ENCODE results near the gene RIF1.

Gene RIF1

DNA sequence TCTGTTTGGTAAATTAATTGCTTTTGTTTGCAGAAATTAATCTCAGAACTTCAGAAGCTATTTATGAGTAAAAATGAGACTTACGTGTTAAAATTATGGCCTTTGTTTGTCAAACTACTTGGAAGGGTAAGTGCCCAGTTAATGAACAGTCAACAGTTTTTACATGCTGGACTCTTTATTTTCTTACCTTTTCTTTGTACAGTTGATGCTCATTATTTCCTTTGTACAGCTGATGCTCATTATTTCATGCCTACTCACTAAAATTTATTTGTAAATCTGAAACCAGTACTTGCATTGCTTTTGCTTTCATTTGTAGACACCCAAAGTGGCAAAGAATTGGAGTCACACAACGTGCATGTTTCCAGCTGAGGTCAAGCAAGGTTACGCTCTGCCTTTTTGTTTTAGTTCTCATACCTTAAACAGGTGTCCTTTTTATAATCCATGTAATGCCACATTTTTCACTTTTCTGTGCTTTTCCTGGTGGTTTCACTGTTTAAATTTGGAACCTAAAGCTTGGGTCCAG, 13.3 kb downstream of the RIF1 start:
- no peak for DNase-seq (ENCODE audit: low read depth)

GRCh38 chr2:151423760-151424159, 14.1 kb downstream of the RIF1 start:
- DNase-seq (ENCODE audit: low read depth), result no peak

DNA sequence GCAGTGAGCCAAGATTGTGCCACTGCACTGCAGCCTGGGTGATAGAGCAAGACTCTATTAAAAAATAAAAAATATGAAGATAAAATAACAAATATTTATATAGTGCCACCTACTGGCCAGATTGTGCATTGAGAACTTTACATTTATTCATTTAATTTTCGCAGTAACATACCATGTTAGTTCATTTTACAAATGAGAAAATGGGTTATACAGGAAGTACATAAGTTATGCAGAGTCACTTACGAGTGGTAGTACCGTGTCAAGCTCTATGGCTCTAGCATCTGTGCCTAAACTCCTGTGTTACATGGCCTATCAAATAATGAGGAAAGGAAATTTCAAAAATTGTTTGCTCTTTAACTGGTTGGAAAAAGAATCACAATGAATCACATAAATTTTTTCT, 27.9 kb downstream of the RIF1 start:
- no peak for DNase-seq (ENCODE audit: low read depth)

DNA sequence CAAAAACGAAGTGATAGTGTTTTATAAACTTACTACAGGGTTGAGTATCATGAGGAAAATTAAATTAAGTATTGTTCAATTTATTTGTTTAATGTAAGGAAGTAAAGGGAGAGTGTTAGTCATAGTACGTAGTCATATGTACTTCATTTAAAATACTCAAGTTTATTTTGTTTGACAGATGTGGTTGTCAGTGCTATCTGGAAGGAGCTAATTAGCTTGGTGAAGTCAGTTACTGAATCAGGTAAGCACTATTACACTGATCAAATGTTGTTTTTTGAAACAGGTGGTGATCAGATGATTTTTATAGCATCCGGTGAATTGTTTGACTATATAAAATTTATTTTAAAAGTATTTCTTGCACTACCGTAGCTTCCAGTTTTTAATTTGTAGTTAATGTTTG, 28.8 kb downstream of the RIF1 start:
- no peak for DNase-seq (ENCODE audit: low read depth)

GRCh38 chr2:151439127-151439526, 29.4 kb downstream of the RIF1 start:
- no peak for DNase-seq (ENCODE audit: low read depth)

- no peak for DNase-seq (ENCODE audit: low read depth)
These were observed 49.7 kb downstream of the RIF1 start for GRCh38 chr2:151459358-151459757.

DNA sequence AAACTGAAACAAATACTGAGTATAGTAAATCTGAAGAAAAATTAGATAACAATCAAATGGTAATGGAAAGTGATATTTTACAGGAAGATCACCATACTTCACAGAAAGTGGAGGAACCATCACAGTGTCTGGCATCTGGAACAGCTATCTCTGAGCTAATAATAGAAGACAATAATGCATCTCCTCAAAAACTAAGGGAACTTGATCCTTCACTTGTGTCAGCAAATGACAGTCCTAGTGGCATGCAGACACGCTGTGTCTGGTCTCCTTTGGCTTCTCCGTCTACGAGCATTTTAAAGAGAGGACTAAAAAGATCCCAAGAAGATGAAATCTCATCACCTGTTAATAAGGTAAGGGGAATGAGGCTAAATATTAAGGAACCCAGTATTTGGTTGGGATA, 56.1 kb downstream of the RIF1 start:
- DNase-seq (ENCODE audit: low read depth), result no peak

DNA sequence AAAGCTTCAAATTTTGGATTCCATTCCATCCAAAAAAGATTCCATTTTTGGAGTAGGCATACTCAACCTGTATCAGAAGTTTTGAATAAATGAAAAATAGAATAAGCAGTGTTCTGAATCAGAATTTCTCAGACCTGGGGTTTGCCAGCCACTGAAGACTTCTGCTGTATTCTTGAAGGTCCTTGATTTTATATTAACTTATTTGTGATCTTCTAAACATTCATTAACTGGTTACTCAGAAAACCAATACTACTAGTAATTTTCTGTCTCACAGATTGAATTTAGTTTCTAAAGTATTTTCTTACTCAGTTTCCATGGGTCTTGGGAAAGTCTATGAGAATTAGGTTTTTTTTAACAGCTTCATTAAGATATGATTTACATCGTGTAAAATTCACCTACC, 60.9 kb downstream of the RIF1 start:
- DNase-seq (ENCODE audit: low read depth), result no peak

GRCh38 chr2:151472966-151473365, 63.3 kb downstream of the RIF1 start:
- DNase-seq (ENCODE audit: low read depth), result no peak

- DNase-seq (ENCODE audit: low read depth), result no peak
These were observed 65.4 kb downstream of the RIF1 start for GRCh38 chr2:151475071-151475470.

DNA sequence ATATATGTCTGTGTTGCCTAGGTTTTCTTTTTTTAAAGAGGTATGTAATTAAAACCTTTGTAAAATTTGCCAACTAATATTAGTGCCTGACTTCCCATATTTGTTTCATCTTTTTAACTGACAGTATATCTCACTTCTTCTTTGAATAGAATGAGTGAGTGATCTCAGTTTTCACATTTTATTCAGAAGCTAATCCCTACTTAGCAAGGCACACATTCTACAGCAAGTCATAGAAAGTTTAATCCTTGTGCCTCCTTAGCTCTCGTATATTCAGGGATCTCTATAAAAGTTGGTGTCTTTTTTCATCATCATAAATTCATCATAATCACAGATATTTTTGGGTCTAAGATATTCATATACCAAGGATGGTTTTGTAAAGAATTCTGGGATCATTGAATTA, 66.6 kb downstream of the RIF1 start:
- no peak for DNase-seq (ENCODE audit: low read depth)

GRCh38 chr2:151478011-151478410, 68.3 kb downstream of the RIF1 start:
- no peak for DNase-seq (ENCODE audit: low read depth)

DNA sequence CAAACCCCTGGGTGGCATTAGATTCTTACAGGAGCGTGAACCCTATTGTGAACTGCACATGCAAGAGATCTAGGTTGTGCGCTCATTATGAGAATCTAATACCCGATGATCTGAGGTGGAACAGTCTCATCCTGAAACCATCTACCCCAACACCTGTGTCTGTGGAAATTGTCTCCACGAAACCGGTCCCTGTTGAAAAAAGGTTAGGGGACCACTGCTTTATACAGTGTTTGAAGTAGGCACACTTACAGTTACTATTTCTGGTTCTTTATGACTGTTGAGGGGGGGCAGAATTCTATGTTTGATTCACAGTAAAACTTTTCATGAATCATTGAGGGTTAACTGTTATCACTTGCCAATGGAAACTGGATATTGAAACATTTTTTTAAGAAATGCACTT, 72.0 kb downstream of the RIF1 start:
- DNase-seq (ENCODE audit: low read depth), result no peak

DNA sequence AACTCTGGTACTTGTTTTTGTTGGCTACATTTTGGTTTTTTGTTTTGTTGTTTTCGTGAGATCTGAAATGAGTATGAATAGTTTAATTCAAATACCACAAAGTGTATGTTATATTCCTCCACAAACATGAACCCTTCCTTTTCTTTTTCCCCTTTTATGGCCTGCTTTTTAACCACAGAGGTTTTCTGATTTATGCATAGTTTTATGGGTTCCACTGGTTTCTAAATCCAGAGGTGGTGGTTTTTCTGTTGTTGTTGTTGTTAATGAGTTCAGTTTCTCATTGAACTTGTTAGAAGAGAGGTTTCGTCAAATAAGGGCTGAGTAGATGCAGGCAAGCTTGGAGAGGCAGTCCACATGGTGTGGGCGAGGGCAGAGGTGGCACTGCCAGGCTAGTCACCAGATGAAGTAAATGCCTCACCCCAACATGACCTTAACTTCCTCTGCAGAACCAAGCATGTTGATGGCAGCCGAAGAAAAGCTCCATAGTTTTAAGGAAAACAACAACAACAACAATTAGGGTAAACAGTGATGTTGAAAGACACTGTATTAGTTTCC, 72.5 kb downstream of the RIF1 start:
- no peak for DNase-seq (ENCODE audit: low read depth)

DNA sequence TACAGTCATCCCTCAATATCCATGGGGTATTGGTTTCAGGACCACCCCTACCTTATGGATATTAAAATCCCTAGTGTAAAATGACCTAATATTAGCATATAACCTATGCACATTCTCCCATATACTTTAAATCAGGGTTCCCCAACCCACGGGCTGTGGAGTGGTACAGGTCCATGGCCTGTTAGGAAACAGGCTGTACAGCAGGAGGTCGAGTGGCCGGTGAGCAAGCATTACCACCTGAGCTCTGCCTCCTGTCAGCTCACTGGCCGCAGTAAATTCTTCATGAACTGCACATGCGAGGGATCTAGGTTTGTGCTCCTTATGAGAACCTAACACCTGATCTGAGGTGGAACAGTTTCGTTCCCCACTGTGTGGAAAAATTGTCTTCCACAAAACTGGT, 73.8 kb downstream of the RIF1 start:
- no peak for DNase-seq (ENCODE audit: low read depth)

DNA sequence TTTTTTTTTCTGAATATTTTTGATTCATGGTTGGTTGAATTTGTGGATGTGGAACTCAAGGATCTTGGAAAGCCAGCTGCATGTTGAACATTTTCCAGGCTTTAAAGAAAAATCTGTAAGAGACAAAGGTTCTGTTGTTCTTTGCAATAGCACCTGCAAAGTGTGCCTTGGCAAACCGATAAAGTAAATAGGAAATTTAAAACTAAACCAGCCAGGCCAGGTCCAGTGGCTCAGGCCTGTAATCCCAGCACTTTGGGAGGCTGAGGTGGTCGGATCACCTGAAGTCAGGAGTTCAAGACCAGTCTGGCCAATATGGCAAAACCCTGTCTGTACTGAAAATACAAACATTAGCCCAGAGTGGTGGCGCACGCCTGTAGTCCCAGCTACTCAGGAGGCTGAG, 74.4 kb downstream of the RIF1 start:
- no peak for DNase-seq (ENCODE audit: low read depth)

GRCh38 chr2:151486053-151486452, 76.4 kb downstream of the RIF1 start:
- DNase-seq (ENCODE audit: low read depth), result no peak

GRCh38 chr2:151490276-151490675, 80.6 kb downstream of the RIF1 start:
- no peak for DNase-seq (ENCODE audit: low read depth)

GRCh38 chr2:151491496-151491895, 81.8 kb downstream of the RIF1 start:
- no peak for DNase-seq (ENCODE audit: low read depth)

- no peak for DNase-seq (ENCODE audit: low read depth)
These were observed 88.5 kb downstream of the RIF1 start for GRCh38 chr2:151498178-151498577.

DNA sequence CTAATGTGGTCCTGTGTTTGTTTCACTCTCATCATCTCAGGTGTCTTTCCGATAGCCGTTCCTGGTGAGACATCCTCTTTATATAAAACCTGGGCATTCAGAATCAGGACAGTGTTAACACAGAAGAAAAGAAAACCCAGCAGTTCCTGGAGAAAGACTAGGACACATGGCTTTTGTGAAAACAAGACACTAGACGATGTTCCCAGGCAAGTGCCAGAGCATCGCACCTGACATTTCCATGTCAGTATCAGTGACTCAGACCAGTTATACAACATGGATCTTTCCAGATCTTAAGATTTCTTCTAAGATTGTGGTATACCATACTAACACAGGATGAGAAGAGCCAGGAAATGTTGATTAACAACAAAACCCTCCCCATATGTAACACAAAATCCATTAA, 96.5 kb downstream of the RIF1 start:
- DNase-seq (ENCODE audit: low read depth), result no peak

GRCh38 chr2:151508519-151508918, 98.8 kb downstream of the RIF1 start:
- no peak for DNase-seq (ENCODE audit: low read depth)

DNA sequence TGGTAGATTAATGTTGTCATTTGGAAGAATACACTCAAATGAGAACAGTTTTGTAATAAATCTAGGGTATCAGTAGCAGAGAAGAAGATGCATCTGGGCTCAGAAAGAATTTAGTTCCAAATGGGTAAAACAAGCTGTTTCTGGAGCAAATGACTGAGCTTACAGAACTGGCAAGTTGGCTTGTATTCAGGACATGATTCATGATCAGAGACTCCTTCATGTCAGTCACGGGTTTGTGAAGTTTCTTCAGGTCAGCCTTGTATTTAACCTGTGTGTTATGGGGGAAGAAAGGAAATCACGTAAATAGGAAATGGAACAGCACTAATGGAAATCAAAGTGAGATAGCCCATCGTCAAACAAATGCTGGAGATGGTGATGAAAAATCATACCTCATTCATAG, 109.1 kb downstream of the RIF1 start:
- DNase-seq (ENCODE audit: low read depth), result no peak

- no peak for DNase-seq (ENCODE audit: low read depth)
These were observed 111.3 kb downstream of the RIF1 start for GRCh38 chr2:151520976-151521375.

DNA sequence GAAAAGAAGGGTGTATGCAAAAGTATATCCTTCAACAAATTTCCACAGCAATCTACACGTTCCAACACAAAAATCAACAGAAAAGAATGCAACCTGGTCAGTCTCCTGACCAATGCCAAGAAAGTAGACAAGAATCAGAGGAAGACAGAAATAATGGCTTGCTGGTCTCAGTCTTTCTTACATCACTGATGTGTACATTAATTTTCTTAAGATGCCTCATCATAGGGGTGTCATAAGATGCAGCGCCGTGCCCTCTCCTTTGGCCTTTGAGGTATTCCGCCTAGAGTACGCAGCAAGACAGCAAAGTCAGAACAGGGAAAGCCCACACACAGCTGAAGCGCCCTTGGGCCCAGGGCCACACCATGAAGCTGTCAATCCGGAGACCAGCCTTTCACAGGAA, 112.9 kb downstream of the RIF1 start:
- no peak for DNase-seq (ENCODE audit: low read depth)

All from stimulated activated CD8-positive, alpha-beta memory T cell treated with anti-CD3 and anti-CD28 coated beads, Interleukin-12 subunit alpha, Interleukin-12 subunit beta, amount 100 ng/mL, for 4 hours (primary cell).